GM10248 (cell line): ENCODE data around the gene KIF1A.

Experiments used
- CTCF ChIA-PET: fragments of 300-600 bp; sonication (Branson Sonifier 250); formaldehyde crosslinking; extraction: SDS; loops from one replicate; lab custom pipeline; 2021; ENCODE audit warnings: antibody characterized with exemption; lab: Yijun Ruan, JAX
- POLR2A ChIA-PET: fragments of 350-650 bp; sonication (Branson Sonifier 250); formaldehyde crosslinking; extraction: SDS; loops from one replicate; lab custom pipeline; 2020; ENCODE audit warnings: antibody characterized with exemption; lab: Yijun Ruan, JAX
- DNase-seq: peaks from one replicate; pipeline ENCODE4 v3.0.0; 2012; ENCODE audit errors: extremely low spot score
- CTCF ChIP-seq: IDR thresholded peaks from 2 replicates; pipeline ENCODE4 v1.5.1; 2012; ENCODE audit warnings: mild to moderate bottlenecking, low read depth; ENCODE audit errors: extremely low read depth, missing control alignments, control extremely low read depth

Gene KIF1A

GRCh38 chr2:240746671-240747070 is 73.3 kb downstream of the KIF1A start:
- no peak for TF ChIP-seq CTCF
- CTCF ChIA-PET, result interaction anchor here (1.1 to 1.4 kb wide), 2 partner anchors 82 to 233 kb away, joined by 3 to 4 read pairs; no protein-coding TSS in a partner anchor
- POLR2A ChIA-PET, result no interaction called here
- no peak for DNase-seq

- ChIA-PET CTCF (no interaction called here), POLR2A (no interaction called here)
- no peak for DNase-seq
- TF ChIP-seq CTCF, result no peak
Observed at GRCh38 chr2:240745962-240746361, 74.1 kb downstream of the KIF1A start.

- ChIA-PET POLR2A (no interaction called here), CTCF (no interaction called here)
- no peak for DNase-seq
- TF ChIP-seq CTCF, result no peak
Observed at GRCh38 chr2:240745456-240745855, 74.6 kb downstream of the KIF1A start.

GRCh38 chr2:240742602-240743095 is 77.4 kb downstream of the KIF1A start:
- DNase-seq, result no peak
- CTCF ChIA-PET, result interaction anchor here (0.9 to 1.2 kb wide), 2 partner anchors 154 to 511 kb away, joined by 3 read pairs; no protein-coding TSS in a partner anchor
- no peak for TF ChIP-seq CTCF
- POLR2A ChIA-PET, result no interaction called here

- TF ChIP-seq CTCF, result no peak
- ChIA-PET CTCF (interaction anchor here (1.5 kb wide), 1 partner anchor 227 kb away, joined by 4 read pairs; no protein-coding TSS in a partner anchor), POLR2A (no interaction called here)
- no peak for DNase-seq
Observed at GRCh38 chr2:240741091-240741490, 78.9 kb downstream of the KIF1A start.

GRCh38 chr2:240739797-240740196 is 80.2 kb downstream of the KIF1A start:
- TF ChIP-seq CTCF, result no peak
- no peak for DNase-seq
- ChIA-PET CTCF (no interaction called here), POLR2A (no interaction called here)

- TF ChIP-seq CTCF, result no peak
- no peak for DNase-seq
- POLR2A ChIA-PET, result no interaction called here
- CTCF ChIA-PET, result no interaction called here
Observed at GRCh38 chr2:240737958-240738357, 82.1 kb downstream of the KIF1A start.
